K562 (cell line): ENCODE data around the gene CCDC127. TPM values are rescaled to one million over a fixed set of nuclear protein-coding genes. Genes with fewer than 3 reads are reported as not detected.

Experiments used
- ATAC-seq: fragments of 200-7000 bp; cut with Tn5 transposase; 3 replicates; pipeline ENCODE4 v1.9.1; 2020; ENCODE audit warnings: moderate library complexity
- BruUV-seq: library from RNA; stranded (reverse); fragments of 400-500 nt; replicated peaks from 2 replicates; lab custom pipeline; 2021; lab: Mats Ljungman, UMichigan
- CTCF ChIA-PET: fragments of 300-600 bp; formaldehyde crosslinking; extraction: SDS; loops from one replicate; lab custom pipeline; 2021; ENCODE audit warnings: low intra/inter-chr PET ratio; lab: Yijun Ruan, JAX
- POLR2A ChIA-PET: fragments of 300-600, 350-650 bp; sonication (Branson Sonifier 250); formaldehyde crosslinking; extraction: SDS; loops from one replicate; lab custom pipeline; 2021; ENCODE audit warnings: antibody characterized with exemption, inconsistent platforms; lab: Yijun Ruan, JAX
- DNase-seq, 4 experiments: peaks; one replicate each; pipeline versions ENCODE4 v3.0.0 to v3.0.0-alpha.2; 2011 to 2018; ENCODE audit warnings: low spot score in 3 of 4, mixed read lengths in 3 of 4; ENCODE audit errors: extremely low read depth in 1 of 4
- FAIRE-seq: peaks from 2 replicates; lab custom pipeline; 2011; peaks lifted over from hg19 to GRCh38; lab: Jason Lieb, UNC
- H2AFZ ChIP-seq: 2 replicates; pipeline ENCODE4 v1.6.0; 2011; ENCODE audit warnings: low read depth, low read length, control low read depth, inconsistent platforms
- H3K27ac ChIP-seq: fragments of 200-600 bp; 3 replicates; pipeline ENCODE4 v1.8.0; 2011; ENCODE audit warnings: low read depth, mild to moderate bottlenecking, control low read depth, inconsistent platforms, low read length, moderate library complexity, mixed read lengths; ENCODE audit errors: extremely low read depth
- H3K27me3 ChIP-seq, 2 experiments: fragments of 300-600 bp in 1 of 2; 2 replicates in 1 of 2; 3 replicates in 1 of 2; pipeline versions ENCODE4 v1.6.0 to v1.8.0; 2011; ENCODE audit warnings: inconsistent platforms in 2 of 2, low read length in 2 of 2, mild to moderate bottlenecking in 1 of 2, mixed read lengths in 1 of 2, moderate library complexity in 1 of 2; ENCODE audit not compliant: control insufficient read depth in 2 of 2, insufficient read depth in 2 of 2
- H3K36me3 ChIP-seq: fragments of 300-600 bp; 3 replicates; pipeline ENCODE4 v1.8.0; 2011; ENCODE audit warnings: mild to moderate bottlenecking, low read length, inconsistent platforms; ENCODE audit not compliant: control insufficient read depth, insufficient read depth
- H3K4me1 ChIP-seq, 2 experiments: fragments of 200-600 bp in 1 of 2; replicated peaks in 1 of 2; 2 replicates in 1 of 2; 3 replicates in 1 of 2; pipeline versions ENCODE4 v1.5.1 to v1.8.0; 2011; ENCODE audit warnings: inconsistent platforms in 2 of 2, low read length in 2 of 2, mild to moderate bottlenecking in 1 of 2, mixed read lengths in 1 of 2, moderate library complexity in 1 of 2; ENCODE audit not compliant: control insufficient read depth in 2 of 2, insufficient read depth in 2 of 2
- H3K4me2 ChIP-seq: 2 replicates; pipeline ENCODE4 v1.6.1; 2011; ENCODE audit warnings: low read length, control low read depth, inconsistent platforms, mixed read lengths; ENCODE audit not compliant: insufficient read depth
- H3K4me3 ChIP-seq: fragments of 200-600 bp; sonication (generic), shearing (Covaris generic); 2 replicates; pipeline ENCODE4 v1.5.1; 2016; ENCODE audit warnings: control low read depth, inconsistent platforms
- H3K79me2 ChIP-seq: fragments of 200-600 bp; 3 replicates; pipeline ENCODE4 v1.8.0; 2011; ENCODE audit warnings: low read length, inconsistent platforms; ENCODE audit not compliant: control insufficient read depth, insufficient read depth
- H3K9ac ChIP-seq, 2 experiments: 2 replicates each; pipeline versions ENCODE4 v1.6.0 to v1.6.1; 2011; ENCODE audit warnings: low read depth in 2 of 2, low read length in 2 of 2, control low read depth in 1 of 2, inconsistent platforms in 1 of 2, mild to moderate bottlenecking in 1 of 2, mixed read lengths in 1 of 2; ENCODE audit not compliant: insufficient read depth in 1 of 2
- H3K9me1 ChIP-seq: one replicate; pipeline ENCODE4 v1.6.0; 2011; ENCODE audit warnings: inconsistent platforms, mild to moderate bottlenecking, low read length, moderate library complexity; ENCODE audit not compliant: control insufficient read depth, insufficient read depth
- H3K9me3 ChIP-seq: replicated peaks from 2 replicates; pipeline ENCODE4 v1.5.1; 2011; ENCODE audit warnings: low read depth, low read length, inconsistent platforms; ENCODE audit not compliant: control insufficient read depth, insufficient read depth
- H4K20me1 ChIP-seq: replicated peaks from 2 replicates; pipeline ENCODE4 v1.6.1; 2011; ENCODE audit warnings: low read length, inconsistent platforms, mixed read lengths; ENCODE audit not compliant: control insufficient read depth, insufficient read depth
- ARID1B ChIP-seq: fragments of 450-650 bp; IDR thresholded peaks from 2 replicates; pipeline ENCODE4 v1.6.1; 2016; ENCODE audit warnings: antibody characterized with exemption, mild to moderate bottlenecking, inconsistent platforms
- ATF3 ChIP-seq, 2 experiments: fragments of 450-650 bp in 1 of 2; sonication (generic) in 1 of 2; formaldehyde crosslinking in 1 of 2; IDR thresholded peaks in 1 of 2; conservative IDR thresholded peaks in 1 of 2; 2 replicates each; pipeline versions ENCODE4 v1.6.1 to v1.8.1; 2016 to 2023; ENCODE audit warnings: mild to moderate bottlenecking in 2 of 2, moderate library complexity in 2 of 2, inconsistent platforms in 1 of 2, missing genetic modification reagents in 1 of 2
- CCNT2 ChIP-seq: IDR thresholded peaks from 2 replicates; pipeline ENCODE4 v1.6.1; 2011; ENCODE audit warnings: borderline replicate concordance, low read depth, mild to moderate bottlenecking, moderate library complexity, mixed read lengths, low read length; ENCODE audit not compliant: insufficient read length; ENCODE audit errors: extremely low read depth
- CREBBP ChIP-seq: IDR thresholded peaks from one replicate; pipeline ENCODE4 v1.6.1; 2012; ENCODE audit warnings: low read depth, mild to moderate bottlenecking, control low read depth, inconsistent platforms, low read length
- E2F3 ChIP-seq: fragments of 250-450 bp; sonication (Bioruptor Pico); IDR thresholded peaks from 2 replicates; pipeline ENCODE4 v1.4.0; 2020; ENCODE audit warnings: mild to moderate bottlenecking
- ETS2 ChIP-seq: IDR thresholded peaks from 2 replicates; pipeline ENCODE4 v1.6.1; 2016; ENCODE audit warnings: borderline replicate concordance, missing genetic modification characterization, mild to moderate bottlenecking, moderate library complexity, missing compliant biosample characterization; ENCODE audit not compliant: poor library complexity, severe bottlenecking
- HBP1 ChIP-seq: fragments of 450-650 bp; formaldehyde crosslinking; IDR thresholded peaks from 2 replicates; pipeline ENCODE4 v1.4.0; 2022; ENCODE audit warnings: missing genetic modification characterization
- MAX ChIP-seq: sonication (generic); formaldehyde crosslinking; IDR thresholded peaks from 2 replicates; pipeline ENCODE4 v1.9.0; 2022; ENCODE audit warnings: mild to moderate bottlenecking, missing genetic modification reagents
- MLLT1 ChIP-seq, 2 experiments: fragments of 450-650 bp; IDR thresholded peaks; 2 replicates each; pipeline ENCODE4 v1.6.1; 2016
- MYNN ChIP-seq, 2 experiments: sonication (generic); formaldehyde crosslinking in 1 of 2; IDR thresholded peaks; 2 replicates each; pipeline versions ENCODE4 v1.5.0 to v1.6.1; 2016 to 2020; ENCODE audit warnings: antibody characterized with exemption in 1 of 2, missing genetic modification reagents in 1 of 2
- NCOA6 ChIP-seq: fragments of 450-650 bp; IDR thresholded peaks from 2 replicates; pipeline ENCODE4 v1.6.1; 2017; ENCODE audit warnings: mild to moderate bottlenecking
- SMAD2 ChIP-seq: fragments of 150-350 bp; IDR thresholded peaks from 2 replicates; pipeline ENCODE4 v1.6.1; 2014; ENCODE audit warnings: low read depth, mild to moderate bottlenecking, low read length
- U2AF1 ChIP-seq: fragments of 200-400 bp; formaldehyde crosslinking; optimal IDR thresholded peaks from 2 replicates; pipeline ENCODE3; 2017; ENCODE audit warnings: mild to moderate bottlenecking, low read depth, low read length, moderate library complexity
- ZNF239 ChIP-seq: fragments of 250-450 bp; sonication (Bioruptor Pico); IDR thresholded peaks from 2 replicates; pipeline ENCODE4 v1.4.0; 2020; ENCODE audit warnings: mild to moderate bottlenecking
- ZNF408 ChIP-seq: fragments of 250-450 bp; sonication (Bioruptor Pico); IDR thresholded peaks from 2 replicates; pipeline ENCODE4 v1.4.0; 2020; ENCODE audit warnings: low read depth, mild to moderate bottlenecking, moderate library complexity
- ZNF41 ChIP-seq: fragments of 250-450 bp; sonication (Bioruptor Pico); conservative IDR thresholded peaks from 2 replicates; pipeline ENCODE4 v1.4.0; 2020; ENCODE audit warnings: mild to moderate bottlenecking
- WGBS: fragments of 100-300 bp; shearing (Covaris generic); methylation state at CpG from one replicate; pipeline ENCODE4 v1.1.6; 2016; ENCODE audit warnings: low coverage, mixed read lengths; ENCODE audit not compliant: insufficient coverage; ENCODE audit errors: missing lambda C conversion rate; 5-methylcytosine and 5-hydroxymethylcytosine counted together
- in situ Hi-C: fragments of 300-500 bp; cut with MboI; formaldehyde crosslinking; loops from 4 replicates; pipeline ENCODE4 v1.15.0; 2018; ENCODE audit warnings: inconsistent platforms, mixed read lengths
- intact Hi-C: fragments of 100-400 bp; cut with micrococcal nuclease; formaldehyde crosslinking; loops from 2 replicates; pipeline ENCODE4 v1.14.2; 2022
- polyA plus RNA-seq, 8 experiments: library from polyadenylated mRNA; depleted of rRNA in 4 of 8; stranded (reverse) in 5 of 8; unstranded in 3 of 8; fragments of >200 nt; fragmentation: Nextera tagmentation in 2 of 8; fragmentation: Illumina TruSeq in 1 of 8; extraction: Ambion mirVana in 2 of 8; extraction: Trizol in 1 of 8; gene quantifications; 2 replicates each; pipeline versions ENCODE4 v1.2.1 to v1.2.3, GENCODE V29; 2011 to 2014; ENCODE audit warnings: inconsistent platforms in 1 of 8, missing spikeins in 1 of 8
- total RNA-seq, 7 experiments: library from RNA; depleted of rRNA in 6 of 7; stranded (reverse); fragments of >200 nt in 6 of 7; fragmentation: Illumina TruSeq in 2 of 7; extraction: Trizol in 2 of 7; gene quantifications; 2 replicates each; pipeline versions ENCODE4 v1.2.1 to v1.2.3, GENCODE V29; 2011 to 2021; ENCODE audit warnings: low replicate concordance in 1 of 7

Gene CCDC127
- total and polyA plus RNA-seq, 9 of the 15 experiments (the other 6 are each of a cell fraction or from before 2014, with no cell fraction given): 2.7 to 4.5 (median 4.1) TPM

- H3K9me3 ChIP-seq: no peaks in the 10 kb centered on the region
- no peak overlapping the region for H3K27ac ChIP-seq
- ATAC-seq (no peak), DNase-seq (no peak), FAIRE-seq (no peak)
- H3K79me2 ChIP-seq: no peaks in the 10 kb centered on the region
- TF ChIP-seq MLLT1 (IDR thresholded peaks at IDR 0.05) (no peak), ARID1B (no peak), CREBBP (no peak), ZNF239 (CRISPR knock-in tag) (no peak), SMAD2 (no peak), MAX (CRISPR knock-in tag) (no peak), ZNF408 (CRISPR knock-in tag) (no peak), E2F3 (CRISPR knock-in tag) (no peak), HBP1 (CRISPR knock-in tag) (no peak), ETS2 (tag) (no peak), MYNN (IDR thresholded peaks at IDR 0.05) (no peak), MYNN (CRISPR knock-in tag; IDR thresholded peaks at IDR 0.05) (no peak), CCNT2 (no peak), ZNF41 (no peak), U2AF1 (no peak), NCOA6 (no peak), ATF3 (IDR thresholded peaks at IDR 0.05) (no peak), ATF3 (CRISPR knock-in tag; conservative IDR thresholded peaks at IDR 0.05) (no peak)
- 1% methylated on average over 23 of the region's 23 CpGs for WGBS
- H3K9me1 ChIP-seq: peaks cover 4% of the 10 kb centered on the region
- no peak overlapping the region for H3K4me2 ChIP-seq
- BruUV-seq: no TSS peak
- H3K36me3 ChIP-seq: no peaks in the 10 kb centered on the region
- intact Hi-C loops (no loop called here), in situ Hi-C loops (no loop called here)
- POLR2A ChIA-PET: no interaction called here
- no peak overlapping the region for H3K4me3 ChIP-seq
- no peak overlapping the region for H2AFZ ChIP-seq
- H3K4me1 ChIP-seq: peaks cover 0 to 20% of the 10 kb centered on the region in 2 experiments; a peak in 3 of 5 replicates
- peaks cover 12% of the 10 kb centered on the region for H4K20me1 ChIP-seq
- H3K27me3 ChIP-seq: peaks cover 67 to 93% of the 10 kb centered on the region in 2 experiments
- CTCF ChIA-PET: no interaction called here
- no peak overlapping the region; a peak in 1 of 4 replicates for H3K9ac ChIP-seq
Measured at GRCh38 chr5:171801-172331, 46.1 kb downstream of the CCDC127 start.
